CD4-positive, alpha-beta T cell treated with Interleukin-1 beta for 1 hour (primary cell): ENCODE results near the gene ACSL5.
"Not testable (repeated sequence)": the region's sequence is repeated elsewhere in the genome, so short reads cannot be mapped to it uniquely, and the experiment has no call there.

Experiments used
- DNase-seq, 2 donors: peaks; one replicate each; pipeline ENCODE4 v3.0.0-alpha.2; 2020 to 2022

Gene ACSL5

DNA sequence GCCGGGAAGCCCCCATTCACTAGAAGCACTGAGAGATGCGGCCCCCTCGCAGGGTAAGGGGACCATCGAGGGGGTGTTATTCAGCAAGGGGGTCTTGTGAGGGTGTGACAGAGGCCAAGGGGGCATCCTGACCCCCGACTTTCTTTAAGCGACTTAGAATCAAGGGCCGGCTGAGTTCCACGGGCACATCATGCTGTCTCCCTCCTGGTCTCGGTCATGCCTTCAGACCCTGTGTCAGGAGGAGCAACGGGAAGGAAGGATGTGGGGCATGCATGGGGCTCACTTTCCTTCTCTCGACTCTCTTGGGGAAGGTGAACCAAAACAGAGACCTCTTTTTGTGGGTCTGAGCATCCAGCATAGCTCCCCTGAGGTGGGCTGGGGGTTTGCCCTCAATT lies 2.5 kb downstream of the ACSL5 start:
- DNase-seq = no peak

DNA sequence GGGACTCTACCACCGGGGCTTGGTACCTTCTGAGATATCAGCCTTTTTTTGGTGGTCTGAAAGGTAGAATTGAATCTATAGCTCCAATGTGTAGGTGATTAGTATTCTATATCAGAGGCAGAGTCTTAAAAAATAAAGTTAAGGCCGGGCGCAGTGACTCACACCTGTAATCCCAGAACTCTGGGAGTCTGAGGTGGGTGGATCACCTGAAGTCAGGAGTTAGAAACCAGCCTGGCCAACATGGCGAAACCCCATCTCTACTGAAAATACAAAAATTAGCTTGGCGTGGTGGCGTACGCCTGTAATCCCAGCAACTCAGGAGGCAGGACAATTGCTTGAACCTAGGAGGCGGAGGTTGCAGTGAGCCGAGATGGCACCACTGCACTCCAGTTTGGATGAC lies 3.2 kb downstream of the ACSL5 start:
- not testable (repeated sequence) for DNase-seq

DNA sequence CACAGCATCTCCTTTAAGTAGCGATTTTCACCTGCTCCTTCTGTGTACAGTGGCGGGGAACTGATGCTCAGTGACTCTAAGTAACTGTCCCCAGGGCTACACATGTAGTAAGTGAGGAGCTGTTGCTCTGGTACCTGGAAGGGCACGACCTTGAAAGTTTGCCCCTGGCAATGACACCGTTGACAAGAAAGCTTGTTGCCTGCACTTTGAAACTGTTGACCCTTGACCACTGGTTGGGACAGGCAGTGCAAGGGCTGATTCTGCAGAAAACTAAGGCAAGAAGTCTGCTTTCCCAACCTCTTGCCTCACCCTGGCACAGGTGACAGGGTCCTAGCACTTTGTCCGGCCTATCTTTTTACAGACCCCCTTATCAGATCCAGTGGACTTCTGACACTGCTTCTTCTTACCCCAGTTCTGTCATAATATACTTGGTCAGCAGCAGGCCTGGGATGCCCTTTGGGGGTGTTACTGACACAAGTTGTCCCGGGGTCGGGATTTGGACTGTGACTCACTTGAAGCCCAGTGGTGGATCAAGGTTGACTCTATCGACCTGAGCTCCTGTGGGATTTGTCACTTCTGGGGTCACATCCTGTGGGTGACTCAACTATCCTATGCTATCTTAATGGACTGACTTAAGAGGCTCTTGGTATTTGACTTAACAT lies 5.8 kb downstream of the ACSL5 start:
- no peak for DNase-seq

- DNase-seq = no peak
Observed at GRCh38 chr10:112382515-112383235, 8.8 kb downstream of the ACSL5 start.

- no peak for DNase-seq
Observed at GRCh38 chr10:112383325-112383724, 9.4 kb downstream of the ACSL5 start.

DNA sequence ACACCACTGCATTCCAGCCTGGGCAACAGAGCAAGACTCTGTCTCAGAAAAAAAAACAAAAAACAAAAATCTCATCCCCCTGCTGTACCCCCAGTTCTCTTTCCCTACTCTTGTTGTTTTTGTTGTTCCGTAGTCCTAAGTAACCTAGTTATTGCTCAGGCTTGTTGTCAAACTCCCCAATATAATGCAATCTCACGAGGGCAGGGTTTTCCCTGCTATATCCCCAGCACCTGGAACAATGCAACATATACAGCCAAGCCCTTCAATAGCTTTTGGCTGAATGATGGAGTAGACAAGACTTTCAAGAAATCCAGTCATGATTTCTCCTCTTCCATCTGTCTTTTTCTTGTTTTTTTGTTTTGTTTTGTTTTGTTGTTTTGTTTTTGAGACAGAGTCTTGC lies 10.2 kb downstream of the ACSL5 start:
- DNase-seq = no peak

DNA sequence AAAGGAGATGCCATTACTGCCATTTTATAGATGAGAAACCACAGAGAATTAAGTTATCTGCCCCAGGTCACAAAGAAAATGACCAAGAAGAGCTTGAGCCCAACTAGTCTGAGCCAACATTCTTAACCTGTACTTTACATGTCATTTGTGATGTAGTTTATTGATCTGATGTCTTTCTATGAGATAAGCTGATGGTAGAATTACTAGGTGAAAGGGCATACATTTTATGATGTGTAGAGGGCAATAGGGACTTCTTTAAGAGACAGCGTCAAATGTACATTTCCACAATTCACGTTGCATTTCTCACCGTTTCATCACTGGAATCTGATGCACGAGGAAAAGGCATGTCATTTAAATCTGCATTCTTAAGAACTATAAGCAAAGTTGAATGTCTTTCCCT lies 11.3 kb downstream of the ACSL5 start:
- DNase-seq = no peak

GRCh38 chr10:112388056-112388455 lies 14.1 kb downstream of the ACSL5 start:
- DNase-seq = not testable (repeated sequence)

DNA sequence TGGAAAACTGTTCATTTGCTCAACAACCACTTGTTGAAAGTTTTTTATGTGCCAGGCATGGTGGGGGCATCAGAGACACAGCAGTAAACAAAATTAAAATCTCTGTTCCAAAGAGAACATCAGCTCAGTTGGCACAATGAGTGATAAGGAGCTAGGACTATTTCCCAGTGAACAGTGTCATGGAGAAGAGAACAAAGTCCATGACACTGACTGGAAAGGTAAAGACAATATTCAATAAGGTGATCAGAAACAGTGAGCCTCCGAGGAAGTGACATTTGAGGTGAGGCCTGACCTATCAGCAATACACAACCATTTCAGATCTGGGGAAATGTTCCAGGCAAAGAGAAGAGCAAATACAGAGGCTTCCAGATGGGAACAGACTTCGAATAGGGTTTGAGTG lies 14.6 kb downstream of the ACSL5 start:
- no peak for DNase-seq

DNA sequence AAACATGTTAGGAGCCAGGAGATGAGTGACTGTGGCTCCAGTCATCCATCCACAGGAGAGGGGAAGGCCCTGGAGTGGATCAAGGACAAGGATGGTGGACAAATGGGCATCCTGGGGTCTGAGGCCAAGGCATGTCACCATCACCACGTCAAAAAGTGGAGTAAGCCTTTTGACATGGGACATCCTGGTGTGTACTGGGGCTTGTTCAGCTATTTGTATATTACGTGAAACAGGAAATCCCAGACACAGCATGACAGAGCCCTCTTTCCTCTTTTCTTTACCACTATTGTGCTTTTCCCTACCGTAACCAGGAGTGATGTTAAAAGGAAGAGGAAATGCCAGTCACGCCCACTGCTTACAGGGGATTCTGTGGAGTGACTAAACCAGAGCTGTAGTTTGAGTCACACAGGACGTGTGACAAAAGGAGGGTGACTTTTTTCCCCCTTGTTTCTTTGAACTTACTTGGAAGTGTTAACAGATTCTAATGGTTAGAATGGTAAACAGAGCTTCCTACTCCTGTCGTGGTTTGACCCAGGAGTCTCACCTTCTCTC lies 15.4 kb downstream of the ACSL5 start:
- peak; percentile 42 to 78 for DNase-seq

- DNase-seq = no peak
Observed at GRCh38 chr10:112390125-112390703, 16.3 kb downstream of the ACSL5 start.

- no peak for DNase-seq
Observed at GRCh38 chr10:112393341-112393740, 19.4 kb downstream of the ACSL5 start.

GRCh38 chr10:112393827-112394226 lies 19.9 kb downstream of the ACSL5 start:
- no peak for DNase-seq

DNA sequence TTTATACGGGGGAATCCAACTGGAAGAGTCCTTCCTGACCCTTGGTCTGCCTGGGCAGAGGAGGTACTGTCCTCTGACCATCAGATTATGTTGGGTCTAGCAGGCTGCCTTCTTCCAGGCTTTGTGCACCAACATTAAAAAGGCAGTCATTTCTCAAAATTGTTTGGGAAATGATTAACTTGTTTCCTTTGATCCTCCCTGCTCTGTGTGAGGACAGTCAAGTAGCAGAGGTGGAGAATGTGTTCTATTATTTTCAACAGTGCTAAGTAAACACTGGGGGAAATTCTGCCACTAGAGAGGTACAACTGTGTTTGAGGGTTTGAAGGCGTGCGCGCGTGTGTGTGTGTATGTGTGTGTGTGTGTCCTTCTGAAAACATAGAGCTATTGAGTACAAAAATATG lies 20.6 kb downstream of the ACSL5 start:
- DNase-seq = no peak

- DNase-seq = no peak
Observed at GRCh38 chr10:112395809-112396530, 22.1 kb downstream of the ACSL5 start.

- no peak for DNase-seq
Observed at GRCh38 chr10:112397592-112397991, 23.7 kb downstream of the ACSL5 start.

DNA sequence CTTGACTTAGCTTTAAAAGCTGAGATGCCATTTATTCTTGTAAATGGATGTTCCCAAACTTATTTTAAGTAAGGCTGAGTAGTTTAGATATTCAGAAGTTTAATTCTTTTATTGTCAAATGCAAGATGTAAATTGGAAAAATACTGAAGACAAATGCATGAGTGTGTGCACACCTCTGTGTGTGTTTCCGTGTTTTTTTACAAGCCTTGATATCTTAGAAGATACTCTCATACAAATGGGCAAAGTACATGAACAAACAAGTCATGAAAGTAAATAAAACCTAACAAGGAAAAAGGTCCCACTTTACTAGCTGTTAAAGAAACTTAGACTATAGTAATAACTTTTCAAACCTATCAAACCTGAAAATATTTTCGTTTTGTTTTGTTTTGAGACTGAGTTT lies 29.0 kb downstream of the ACSL5 start:
- DNase-seq = no peak

- no peak for DNase-seq
Observed at GRCh38 chr10:112404617-112405016, 30.7 kb downstream of the ACSL5 start.

DNA sequence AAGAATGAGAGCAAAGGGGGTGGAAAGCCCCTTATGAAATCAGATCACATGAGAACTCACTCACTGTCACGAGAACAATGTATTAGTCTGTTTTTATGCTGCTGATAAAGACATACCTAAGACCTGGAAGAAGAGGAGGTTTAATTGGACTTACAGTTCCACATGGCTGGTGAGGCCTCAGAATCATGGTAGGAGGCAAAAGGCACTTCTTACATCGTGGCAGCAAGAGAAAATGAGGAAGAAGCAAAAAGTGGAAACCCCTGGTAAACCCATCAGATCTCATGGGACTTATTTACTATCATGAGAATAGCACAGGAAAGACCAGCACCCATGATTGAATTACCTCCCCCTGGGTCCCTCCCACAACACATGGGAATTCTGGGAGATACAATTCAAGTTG lies 32.9 kb downstream of the ACSL5 start:
- not testable (repeated sequence) for DNase-seq

DNA sequence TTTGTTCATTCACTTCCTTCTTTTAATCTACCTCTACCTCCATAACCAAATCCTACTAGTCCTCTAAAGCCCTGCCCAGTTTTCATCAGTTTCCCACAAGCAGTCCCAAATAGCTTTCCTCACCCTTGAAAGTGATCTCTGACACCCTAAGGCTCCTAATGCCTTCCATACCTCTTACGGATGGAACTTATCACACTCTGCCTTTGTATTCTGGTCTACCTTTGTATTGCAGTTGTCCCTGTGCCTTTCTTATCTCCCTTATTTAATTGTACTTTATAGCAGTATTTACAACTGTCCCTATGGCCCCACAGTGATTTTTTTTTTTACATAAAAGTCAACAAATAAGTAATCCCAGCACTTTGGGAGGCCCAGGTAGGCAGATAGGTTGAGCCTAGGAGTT lies 33.8 kb downstream of the ACSL5 start:
- DNase-seq = no peak

DNA sequence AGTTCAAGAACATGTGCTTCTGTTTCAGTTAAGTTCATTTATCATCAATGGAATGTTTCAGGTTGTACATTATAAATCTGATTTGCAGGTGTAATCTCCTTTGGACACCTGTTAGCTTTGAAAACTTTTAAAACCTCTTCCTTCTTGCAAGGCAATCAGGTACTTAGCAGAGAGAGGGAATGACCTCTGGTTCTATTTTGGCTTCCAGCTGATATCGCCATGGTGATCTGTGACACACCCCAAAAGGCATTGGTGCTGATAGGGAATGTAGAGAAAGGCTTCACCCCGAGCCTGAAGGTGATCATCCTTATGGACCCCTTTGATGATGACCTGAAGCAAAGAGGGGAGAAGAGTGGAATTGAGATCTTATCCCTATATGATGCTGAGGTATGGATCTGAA lies 35.4 kb downstream of the ACSL5 start:
- DNase-seq = no peak

DNA sequence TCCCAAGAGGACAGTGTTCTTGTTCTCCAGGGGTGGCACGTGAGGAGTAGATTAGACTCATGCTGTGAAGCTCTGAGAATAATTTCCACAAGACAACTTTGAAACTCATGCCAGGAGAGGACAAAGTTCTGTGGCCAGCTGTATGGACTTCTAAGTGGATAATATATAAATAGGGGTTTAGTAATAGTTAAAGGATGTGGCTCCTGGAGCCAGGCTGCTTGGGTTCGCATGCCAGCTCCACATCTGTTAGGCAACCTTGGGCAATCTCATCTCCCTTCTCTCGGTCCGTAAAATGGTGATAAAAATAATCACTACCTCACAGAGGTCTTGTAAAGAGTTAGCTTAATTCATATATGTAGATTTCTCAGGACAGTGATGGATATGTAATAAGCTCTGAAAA lies 35.8 kb downstream of the ACSL5 start:
- no peak for DNase-seq

DNA sequence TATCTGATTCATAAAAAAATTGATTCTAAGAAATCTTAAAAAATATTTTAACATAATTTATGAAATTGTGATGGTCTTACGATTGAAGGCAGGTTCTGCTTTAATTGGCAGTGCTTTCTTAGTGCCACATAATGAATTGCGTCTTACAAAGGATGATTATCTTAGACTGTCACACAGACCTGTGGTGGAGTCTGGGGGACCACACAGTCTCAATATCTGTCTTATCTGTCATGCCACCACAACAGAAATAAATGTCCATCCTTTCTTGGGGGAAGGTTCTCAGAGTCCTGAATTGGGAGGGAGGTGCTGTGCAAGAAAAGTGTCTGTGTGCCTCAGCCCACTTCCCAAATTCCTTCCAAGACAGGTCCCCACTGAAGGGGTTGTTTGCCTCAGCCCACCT lies 38.8 kb downstream of the ACSL5 start:
- no peak for DNase-seq
